Omental fat pad (tissue), 4 donors: Measurements from ENCODE around the gene UBA1. TPM values are rescaled to one million over a fixed set of nuclear protein-coding genes. Genes with fewer than 3 reads are reported as not detected.

Experiments used
- ATAC-seq: fragments of 150-250 bp; one replicate; pipeline ENCODE4 v1.9.1; 2016; ENCODE audit warnings: mild to moderate bottlenecking, moderate library complexity; ENCODE audit not compliant: low FRiP score
- DNase-seq: peaks from one replicate; pipeline ENCODE4 v3.0.0-alpha.2; 2019; ENCODE audit warnings: low spot score
- CTCF ChIP-seq, 3 donors: fragments of 450-650 bp; IDR thresholded peaks; one replicate each; pipeline ENCODE4 v1.5.1; 2016 to 2017; ENCODE audit warnings: antibody characterized with exemption in 3 of 3, mild to moderate bottlenecking in 3 of 3, moderate library complexity in 2 of 3
- total RNA-seq, 4 donors: library from RNA; depleted of rRNA; stranded (reverse); fragments of >200 nt; gene quantifications; one replicate each; pipeline ENCODE4 v1.1.0, GENCODE V29; 2016

UBA1 gene
- total RNA-seq = 100 to 1,000 TPM; 132 to 158 (median 148) TPM

GRCh38 chrX:47193475-47194193, at the start of gene UBA1:
Gene UBA1, plus strand, starts transcription at chrX:47193829. Its CDS starts 4,974 bp downstream, at chrX:47198803.
- peak in 1 of 3 donors; percentile 61 for TF ChIP-seq CTCF (IDR thresholded peaks at IDR 0.05)
- ATAC-seq (peak; percentile 91), DNase-seq (peak; percentile 98)

- DNase-seq (no peak), ATAC-seq (peak; percentile 10)
- no peak for TF ChIP-seq CTCF (IDR thresholded peaks at IDR 0.05)
Measured at GRCh38 chrX:47143894-47144625, 49.6 kb upstream of the UBA1 start.

GRCh38 chrX:47144626-47145394, 48.8 kb upstream of the UBA1 start, which contains the start of the genes NDUFB11 and RBM10:
Gene NDUFB11, minus strand, starts transcription at chrX:47144702. Its CDS starts 23 bp downstream, at chrX:47144679.
Gene RBM10, plus strand, starts transcription at chrX:47145221. Its CDS starts 2,261 bp downstream, at chrX:47147482.
- peak; percentile 70 for DNase-seq
- peak in 2 of 3 donors; percentile 12 to 59 for TF ChIP-seq CTCF (IDR thresholded peaks at IDR 0.05)
- ATAC-seq = peak; percentile 97

- TF ChIP-seq CTCF (IDR thresholded peaks at IDR 0.05) = no peak
- DNase-seq (no peak), ATAC-seq (no peak)
Measured at GRCh38 chrX:47145395-47146120, 48.1 kb upstream of the UBA1 start.

- DNase-seq (no peak), ATAC-seq (no peak)
- no peak for TF ChIP-seq CTCF (IDR thresholded peaks at IDR 0.05)
Measured at GRCh38 chrX:47146121-47146935, 47.3 kb upstream of the UBA1 start.
